Islet of Langerhans (tissue), 1 donor: ENCODE data around the gene CYTH3.
"Not testable (repeated sequence)": the region's sequence is repeated elsewhere in the genome, so short reads cannot be mapped to it uniquely, and the experiment has no call there.

Source experiments
- FAIRE-seq: peaks from one replicate; lab custom pipeline; 2011; peaks lifted over from hg19 to GRCh38; lab: Jason Lieb, UNC

CYTH3 gene

DNA sequence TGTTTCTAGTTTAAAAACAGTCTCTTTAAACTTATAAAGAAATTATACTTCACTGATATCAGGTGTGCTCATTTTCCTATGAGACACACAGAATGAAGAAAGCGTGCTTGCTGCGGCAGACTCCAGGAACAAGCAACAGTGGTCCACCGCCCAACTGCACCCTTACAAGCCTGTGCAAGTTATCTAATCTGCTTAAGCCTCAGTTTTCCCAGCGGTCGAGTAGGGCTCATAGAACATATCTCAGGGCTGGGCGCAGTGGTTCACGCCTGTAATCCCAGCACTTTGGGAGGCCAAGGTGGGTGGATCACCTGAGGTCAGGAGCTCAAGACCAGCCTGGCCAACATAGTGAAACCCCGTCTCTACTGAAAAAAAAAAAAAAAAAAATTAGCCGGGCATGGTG is 43.1 kb downstream of the CYTH3 start:
- not testable (repeated sequence) for FAIRE-seq

GRCh38 chr7:6228361-6229229 is 43.8 kb downstream of the CYTH3 start:
- FAIRE-seq = no peak

- FAIRE-seq = no peak
These were observed 45.1 kb downstream of the CYTH3 start for GRCh38 chr7:6227294-6227846.

DNA sequence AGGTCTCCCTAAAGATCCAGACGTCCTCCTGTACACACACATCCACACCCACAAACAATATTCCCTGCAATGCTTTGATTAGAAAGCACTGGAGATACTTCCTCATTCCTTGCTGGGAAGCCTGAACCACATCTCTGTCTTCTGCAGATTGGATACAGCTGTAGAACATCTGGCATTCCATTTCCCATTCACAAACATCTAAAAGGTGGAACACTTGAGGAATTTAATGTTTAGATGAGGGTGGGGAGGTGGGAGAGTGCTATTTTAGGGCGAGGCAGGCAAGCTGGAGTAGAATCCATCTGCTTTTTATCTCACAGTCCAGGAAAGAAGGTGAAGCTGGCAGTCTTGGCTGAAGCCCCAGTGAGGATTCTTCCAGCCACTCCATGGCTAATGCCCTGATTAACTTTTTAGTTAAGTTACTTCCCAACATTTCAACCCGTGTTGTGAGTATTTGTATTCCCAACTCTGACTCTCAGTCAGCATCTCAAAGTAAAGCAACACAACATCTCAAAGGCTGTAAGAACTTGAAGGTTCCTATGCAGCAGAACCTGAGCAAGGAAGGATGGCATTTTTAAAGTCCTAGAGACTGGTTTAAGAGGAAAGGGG is 46.1 kb downstream of the CYTH3 start:
- FAIRE-seq = no peak

GRCh38 chr7:6223411-6223810 is 49.0 kb downstream of the CYTH3 start:
- FAIRE-seq = not testable (repeated sequence)

DNA sequence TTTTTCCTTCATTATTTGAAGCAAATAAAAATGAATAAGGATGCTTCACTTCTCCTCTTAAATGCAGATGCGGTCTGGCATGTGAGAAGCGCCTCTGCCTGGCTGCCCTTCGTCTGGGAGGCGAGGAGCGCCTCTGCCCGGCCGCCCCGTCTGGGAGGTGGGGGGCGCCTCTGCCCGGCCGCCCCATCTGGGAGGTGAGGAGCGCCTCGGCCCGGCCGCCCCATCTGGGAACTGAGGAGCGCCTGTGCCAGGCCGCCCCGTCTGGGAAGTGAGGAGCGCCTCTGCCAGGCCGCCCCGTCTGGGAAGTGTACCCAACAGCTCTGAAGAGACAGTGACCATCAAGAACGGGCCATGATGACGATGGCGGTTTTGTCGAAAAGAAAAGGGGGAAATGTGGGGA is 49.4 kb downstream of the CYTH3 start:
- FAIRE-seq = not testable (repeated sequence)

- FAIRE-seq = no peak
These were observed 50.8 kb downstream of the CYTH3 start for GRCh38 chr7:6221340-6222319.

DNA sequence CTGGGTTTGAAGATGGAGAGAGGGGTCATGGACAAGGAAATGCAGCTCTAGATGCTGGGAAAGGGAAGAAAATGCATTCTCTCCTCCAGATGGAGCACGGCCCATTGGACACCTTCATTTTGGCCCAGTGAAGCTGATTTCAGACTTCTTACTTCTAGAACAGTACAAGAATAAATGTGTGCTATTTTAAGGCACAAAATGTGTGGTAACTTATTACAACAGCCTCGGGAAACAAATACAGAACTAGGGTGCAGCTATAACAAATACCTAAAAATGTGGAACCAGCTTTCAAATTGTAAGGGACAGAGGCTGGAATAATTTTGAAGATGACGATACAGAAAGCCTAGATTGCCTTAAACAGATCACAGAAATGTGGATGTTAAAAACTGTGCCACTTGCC is 54.1 kb downstream of the CYTH3 start:
- FAIRE-seq = no peak

GRCh38 chr7:6212008-6212407 is 60.4 kb downstream of the CYTH3 start:
- FAIRE-seq = no peak

GRCh38 chr7:6210621-6211372 is 61.6 kb downstream of the CYTH3 start:
- FAIRE-seq = no peak

- FAIRE-seq = no peak
These were observed 63.1 kb downstream of the CYTH3 start for GRCh38 chr7:6209340-6209739.

DNA sequence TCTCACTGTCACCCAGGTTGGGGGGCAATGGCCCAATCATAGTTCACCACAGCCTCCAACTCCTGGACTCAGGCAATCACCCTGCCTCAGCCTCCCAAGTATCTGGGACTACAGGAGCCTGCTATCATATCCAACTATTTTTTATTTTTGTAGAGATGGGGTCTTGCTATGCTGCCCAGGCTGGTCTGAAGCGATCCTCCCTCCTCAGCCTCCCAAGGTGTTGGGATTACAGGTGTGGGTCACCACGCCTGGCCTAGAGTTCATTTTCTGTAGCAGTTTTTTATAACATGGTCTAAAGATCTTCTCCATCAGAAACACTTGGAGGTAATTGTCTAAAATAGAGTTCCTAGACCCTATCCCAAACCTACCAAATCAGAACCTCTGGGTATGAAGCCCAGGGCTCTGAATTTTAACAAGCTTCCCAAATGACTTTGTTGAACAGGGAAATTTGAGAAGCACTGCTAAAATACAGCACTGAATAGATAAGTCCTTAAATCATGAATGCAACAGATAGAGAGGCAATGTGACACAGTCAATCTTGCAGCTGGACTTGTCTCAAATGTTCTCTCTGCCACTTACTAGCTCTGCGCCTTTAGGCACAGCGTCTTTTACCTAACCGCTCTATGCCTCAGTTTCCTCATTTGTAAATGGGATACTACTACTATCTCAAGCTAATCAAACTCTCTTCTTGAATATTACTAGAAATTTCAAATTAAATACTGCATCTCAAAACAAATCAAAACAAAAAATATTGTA is 63.7 kb downstream of the CYTH3 start:
- no peak for FAIRE-seq

DNA sequence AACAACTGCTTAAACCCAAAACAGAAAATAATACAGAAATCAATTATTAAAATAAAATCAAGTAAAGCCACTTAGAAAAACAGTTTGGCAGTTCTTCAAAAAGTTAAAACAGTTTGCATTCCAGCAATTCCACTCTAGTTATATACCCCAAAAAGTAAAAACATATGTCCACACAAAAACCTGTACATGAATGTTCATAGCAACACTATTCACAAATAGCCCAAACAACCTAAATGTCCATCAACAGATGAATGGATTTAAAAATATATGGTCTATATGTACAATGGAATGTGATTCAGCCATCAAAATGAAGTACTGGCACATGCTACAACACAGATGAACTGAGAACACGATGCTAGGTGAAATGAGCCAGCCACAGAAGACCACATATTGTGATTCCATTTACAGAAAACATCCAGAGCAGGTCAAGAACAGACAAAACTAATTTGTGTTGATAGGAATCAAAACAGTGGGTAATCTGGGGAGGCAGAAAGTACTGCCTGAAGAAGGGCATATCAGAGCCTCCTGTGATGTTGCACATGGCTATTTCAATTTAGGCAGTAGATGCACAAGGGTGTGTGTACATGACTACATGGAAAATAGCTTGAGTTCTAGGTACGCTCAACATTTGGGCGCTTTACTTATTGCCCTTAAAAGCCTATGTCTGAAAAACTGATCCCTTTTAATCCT is 66.3 kb downstream of the CYTH3 start:
- FAIRE-seq = no peak

DNA sequence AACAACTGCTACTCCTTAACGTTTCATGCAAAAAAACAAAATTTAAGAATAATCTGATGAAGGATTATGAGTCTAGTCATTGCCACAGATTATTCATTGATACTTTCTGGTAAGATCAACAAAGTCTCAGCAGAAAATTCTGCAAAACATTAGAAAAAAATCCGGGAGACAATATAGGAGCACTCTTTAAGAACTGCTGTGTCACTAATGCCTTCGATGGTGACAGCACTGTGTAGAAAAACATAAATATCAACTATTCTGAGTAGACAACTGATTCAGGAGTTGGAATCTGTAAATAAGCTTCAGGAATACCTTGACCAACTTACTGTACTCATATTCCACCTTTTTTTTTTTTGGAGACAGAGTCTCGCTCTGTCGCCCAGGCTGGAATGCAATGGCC is 69.0 kb downstream of the CYTH3 start:
- no peak for FAIRE-seq

GRCh38 chr7:6202117-6202516 is 70.3 kb downstream of the CYTH3 start:
- no peak for FAIRE-seq

DNA sequence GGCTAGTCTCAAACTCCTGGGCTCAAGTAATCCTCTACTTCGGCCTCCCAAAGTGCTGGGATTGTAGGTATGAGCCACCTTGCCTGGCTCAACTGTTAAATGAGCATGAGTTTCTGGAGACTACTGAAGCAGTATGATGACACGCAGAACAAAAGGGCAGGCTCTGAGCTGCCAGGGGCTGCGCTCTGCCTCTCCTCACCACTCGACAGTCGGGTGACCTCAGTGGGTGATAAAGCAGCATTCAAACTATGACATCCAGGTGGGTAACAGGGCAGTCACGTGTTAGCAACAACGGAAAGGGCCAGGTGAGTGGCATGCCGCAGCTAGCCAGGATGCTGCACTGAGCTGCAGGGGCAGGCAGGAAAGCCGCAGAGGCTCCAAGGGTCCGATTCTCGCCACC is 71.5 kb downstream of the CYTH3 start:
- no peak for FAIRE-seq

DNA sequence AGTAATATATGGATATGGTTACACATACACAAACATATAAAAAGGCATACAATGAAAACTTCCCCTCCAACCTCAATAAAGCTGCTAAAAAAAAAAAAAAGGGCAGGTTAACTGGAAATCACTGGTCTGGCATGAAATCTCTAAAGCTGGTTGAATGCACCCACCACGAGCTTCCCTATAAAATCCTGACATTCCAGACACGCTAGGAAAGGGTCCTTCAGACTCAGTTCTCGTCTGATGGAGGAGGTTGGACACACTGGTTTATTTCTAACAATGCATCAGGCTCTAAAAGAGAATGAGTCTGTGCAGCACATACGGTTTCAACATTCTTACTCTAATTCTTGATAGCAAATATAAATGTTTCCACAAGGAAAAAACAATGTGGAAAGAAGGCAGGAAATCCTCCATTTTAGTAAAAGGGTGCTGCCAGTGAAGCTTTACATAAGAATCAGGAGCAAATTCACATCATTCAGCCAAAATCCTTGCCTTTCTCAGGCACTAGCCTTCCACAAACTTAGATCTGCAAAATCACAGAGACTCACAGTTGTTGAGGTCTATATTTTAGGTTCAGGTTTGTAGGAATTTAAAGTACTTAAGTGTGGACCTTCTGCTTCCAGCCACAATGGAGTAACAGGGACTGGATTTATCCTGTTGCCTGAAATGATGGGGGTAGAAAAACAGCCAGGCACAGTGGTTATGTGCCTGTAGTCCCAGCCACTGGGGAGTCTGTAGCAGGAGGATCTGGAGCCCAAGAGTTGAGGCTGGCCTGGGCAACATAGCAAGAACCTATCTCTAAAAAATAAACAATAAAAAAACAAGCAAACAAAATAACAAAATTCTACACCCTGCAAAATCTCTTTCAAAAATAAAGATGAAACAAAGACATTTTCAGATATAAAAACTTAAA is 73.5 kb downstream of the CYTH3 start:
- no peak for FAIRE-seq

DNA sequence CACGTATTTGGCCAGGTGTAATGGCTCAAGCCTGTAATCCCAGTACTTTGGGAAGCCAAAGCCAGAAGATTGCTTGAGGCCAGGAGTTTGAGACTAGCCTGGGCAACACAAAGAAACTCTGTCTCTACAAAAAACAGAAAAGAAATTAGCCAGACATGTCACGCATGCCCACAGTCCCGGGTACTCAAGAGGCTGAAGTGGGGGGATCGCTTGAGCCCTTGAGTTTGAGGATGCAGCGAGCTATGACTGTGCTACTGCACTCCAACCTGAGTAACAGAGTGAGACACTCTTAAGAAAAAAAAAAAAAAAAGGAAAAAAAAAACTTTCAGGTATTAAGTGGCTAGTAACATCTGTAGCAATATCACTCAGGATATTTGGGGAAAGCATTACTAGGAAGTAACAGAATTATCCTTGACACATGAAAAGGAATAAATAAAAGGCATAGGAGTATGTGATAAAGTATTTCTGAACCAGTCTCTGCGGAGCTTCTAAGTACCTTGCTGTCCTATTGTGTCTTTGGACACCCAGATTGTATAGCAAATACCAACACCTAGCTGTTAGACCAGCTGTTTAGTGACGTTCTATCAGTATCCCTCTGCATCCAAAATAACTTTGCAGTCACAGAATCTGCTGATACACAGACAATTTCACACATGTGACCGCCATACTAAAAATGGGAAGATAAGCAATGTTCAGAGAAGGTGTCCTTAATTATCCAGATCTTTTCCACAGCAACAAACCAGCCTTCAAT is 74.4 kb downstream of the CYTH3 start:
- FAIRE-seq = no peak
